HT1080 (cell line): Measurements from ENCODE around the gene NEURL2. TPM values are rescaled to one million over a fixed set of nuclear protein-coding genes. Genes with fewer than 3 reads are reported as not detected.

Source experiments
- DNase-seq: peaks from one replicate; pipeline ENCODE4 v3.0.0-alpha.2; 2015; ENCODE audit warnings: low read depth
- total RNA-seq: library from RNA; depleted of rRNA; stranded (reverse); fragments of >200 nt; shearing (Covaris generic); gene quantifications from 2 replicates; pipeline ENCODE4 v1.2.3, GENCODE V29; 2014

Gene NEURL2
- total RNA-seq, 1 experiment from 2014 or later = 1.3 TPM

DNA sequence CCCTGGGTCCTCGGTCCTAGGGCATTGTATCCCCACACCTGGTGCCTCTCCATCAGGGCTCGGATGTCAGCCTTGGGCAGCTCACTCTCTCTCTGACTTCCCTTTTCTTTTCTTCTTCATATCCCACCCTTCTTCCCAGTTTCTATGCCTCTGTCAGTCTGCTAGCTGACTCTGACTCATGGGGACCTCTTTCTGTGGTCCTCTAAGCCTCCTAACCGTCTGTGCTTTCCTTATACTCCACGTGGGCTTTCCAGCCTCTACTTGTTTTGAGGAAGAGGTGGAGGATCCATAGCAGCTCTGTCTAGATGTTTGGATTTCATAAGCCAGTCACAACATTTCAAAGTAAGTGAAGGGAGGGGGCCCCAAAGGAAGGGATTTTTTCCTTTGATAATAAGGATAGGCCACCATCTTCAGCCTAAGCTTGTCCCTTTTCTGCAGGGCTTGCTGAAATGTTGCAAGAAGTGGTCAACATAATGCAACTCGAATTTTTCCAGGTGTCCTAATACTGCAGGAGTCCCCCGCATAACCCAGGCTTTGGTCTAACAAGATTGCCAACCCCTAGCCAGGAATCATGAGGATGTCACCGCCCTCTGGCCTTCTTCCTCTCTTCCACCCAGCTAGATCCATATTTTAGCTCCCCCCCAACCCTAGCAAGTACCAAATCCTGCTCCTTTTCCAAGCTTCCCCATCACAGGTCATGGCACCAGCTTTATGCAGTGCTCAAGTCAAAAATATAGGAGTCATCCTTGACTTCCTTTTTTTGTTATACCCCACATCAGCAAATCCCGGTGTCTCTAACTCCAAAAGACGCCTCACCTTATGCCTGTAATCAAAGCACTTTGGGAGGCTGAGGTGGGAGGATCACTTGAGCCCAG is 29.7 kb upstream of the NEURL2 start:
- DNase-seq = no peak

DNA sequence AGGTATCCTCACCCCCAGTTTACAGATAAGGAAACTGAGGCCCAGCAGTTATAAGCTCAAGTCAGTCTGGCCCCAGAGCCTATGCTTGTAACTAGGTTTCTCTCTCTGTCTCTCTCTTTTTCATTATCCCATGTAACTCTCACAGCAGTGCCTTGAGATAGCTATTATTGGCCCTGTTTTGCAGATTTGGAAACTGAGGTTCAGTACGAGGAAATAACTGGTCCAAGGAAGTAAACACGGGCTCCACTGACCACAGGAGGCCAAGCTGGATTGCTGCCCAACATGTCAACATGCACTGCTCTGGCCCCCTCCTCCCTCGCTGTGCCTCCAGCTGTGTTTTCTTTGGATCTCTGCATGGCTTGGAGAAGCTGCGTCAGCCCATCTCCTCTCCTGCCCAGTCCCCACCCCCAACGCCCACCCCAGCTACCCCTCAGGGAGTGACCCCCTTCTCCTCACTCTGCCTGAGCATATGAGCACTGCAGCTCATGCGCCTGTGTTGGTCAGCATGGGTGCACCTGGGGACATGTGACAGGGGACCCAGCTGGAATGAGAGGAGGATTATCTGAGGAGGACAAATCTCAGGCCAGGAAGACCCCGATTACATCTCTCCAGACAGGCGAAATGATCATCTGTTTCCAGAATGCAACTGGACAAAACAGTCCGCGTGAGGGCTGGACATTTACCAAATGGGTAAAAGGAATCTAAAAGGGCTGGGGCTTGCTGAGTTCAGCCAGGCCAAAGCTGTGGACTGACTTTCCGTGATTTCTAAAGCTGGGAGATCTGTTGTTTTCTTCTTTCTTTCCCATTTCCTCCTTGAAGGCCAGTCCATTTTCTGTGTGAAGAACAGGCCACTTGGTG is 28.8 kb upstream of the NEURL2 start:
- no peak for DNase-seq

DNA sequence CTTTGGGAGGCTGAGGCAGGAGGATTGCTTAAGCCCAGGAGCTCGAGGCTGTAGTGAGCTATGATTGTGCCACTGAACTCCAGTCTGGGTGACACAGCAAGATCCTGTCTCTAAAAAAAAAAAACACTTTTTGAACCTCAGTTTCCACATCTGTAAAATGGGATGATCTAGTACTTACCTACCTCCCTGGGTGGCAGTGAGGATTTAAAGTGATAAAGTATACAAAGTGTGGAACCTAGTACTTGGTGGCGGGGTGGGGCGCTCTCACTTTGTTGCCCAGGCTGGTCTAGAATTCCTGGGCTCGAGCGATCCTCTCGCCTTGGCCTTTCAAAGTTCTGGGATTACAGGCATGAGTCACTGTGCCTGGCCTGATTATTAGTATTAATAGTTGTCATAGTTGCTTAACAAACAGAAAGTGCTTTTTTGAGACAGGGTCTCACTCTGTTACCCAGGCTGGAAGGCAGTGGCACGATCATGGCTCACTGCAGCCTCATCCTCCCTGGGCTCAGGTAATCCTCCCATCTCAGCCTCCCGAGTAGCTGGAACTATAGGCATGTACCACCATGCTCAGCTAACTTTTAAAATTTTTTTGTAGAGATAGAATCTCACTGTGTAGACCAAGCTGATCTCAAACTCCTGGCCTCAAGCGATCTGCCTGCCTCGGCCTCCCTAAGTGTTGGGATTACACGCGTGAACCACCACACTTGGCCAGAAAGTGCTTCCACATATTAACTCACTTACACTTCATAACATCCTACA is 27.9 kb upstream of the NEURL2 start:
- DNase-seq = no peak

DNA sequence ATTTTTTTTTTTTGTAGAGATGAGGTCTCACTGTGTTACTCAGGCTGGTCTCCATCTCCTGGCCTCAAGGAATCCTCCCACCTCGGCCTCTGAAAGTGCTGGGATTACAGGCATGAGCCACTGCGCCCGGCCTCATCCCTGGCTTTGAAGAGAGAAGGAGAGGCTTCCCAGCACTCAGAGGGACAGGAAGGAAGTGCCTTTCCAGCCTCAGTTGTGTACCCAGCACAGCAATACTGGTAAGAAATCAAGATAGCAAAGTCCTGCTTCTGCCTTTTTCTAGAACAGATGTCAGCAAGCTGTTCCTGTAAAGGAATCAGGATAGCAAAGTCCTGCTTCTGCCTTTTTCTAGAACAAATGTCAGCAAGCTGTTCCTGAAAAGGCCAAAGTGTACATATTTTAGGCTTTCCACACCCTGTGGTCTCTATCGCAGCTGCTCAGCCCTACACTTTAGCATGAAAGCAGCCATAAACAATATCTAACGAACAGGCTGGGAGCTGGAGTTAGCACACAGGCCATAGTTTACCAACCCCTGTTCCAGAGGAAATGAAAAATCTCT is 27.3 kb upstream of the NEURL2 start:
- DNase-seq = no peak

DNA sequence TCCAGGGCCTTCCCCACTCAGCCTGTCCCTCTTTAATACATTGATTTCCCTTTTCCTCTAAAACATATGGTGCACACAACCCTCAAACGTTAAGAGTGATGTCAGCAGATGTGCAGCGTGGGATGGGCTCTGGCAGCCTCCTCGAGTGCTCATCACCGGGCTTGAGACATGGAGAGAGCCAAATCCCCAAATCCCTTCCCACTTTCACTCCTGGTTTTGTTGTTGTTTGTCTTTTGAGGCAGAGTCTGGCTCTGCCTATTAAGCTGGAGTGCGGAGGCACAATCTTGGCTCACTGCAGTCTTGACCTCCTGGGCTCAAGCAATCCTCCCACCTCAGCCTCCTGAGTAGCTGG is 26.8 kb upstream of the NEURL2 start:
- DNase-seq = no peak

DNA sequence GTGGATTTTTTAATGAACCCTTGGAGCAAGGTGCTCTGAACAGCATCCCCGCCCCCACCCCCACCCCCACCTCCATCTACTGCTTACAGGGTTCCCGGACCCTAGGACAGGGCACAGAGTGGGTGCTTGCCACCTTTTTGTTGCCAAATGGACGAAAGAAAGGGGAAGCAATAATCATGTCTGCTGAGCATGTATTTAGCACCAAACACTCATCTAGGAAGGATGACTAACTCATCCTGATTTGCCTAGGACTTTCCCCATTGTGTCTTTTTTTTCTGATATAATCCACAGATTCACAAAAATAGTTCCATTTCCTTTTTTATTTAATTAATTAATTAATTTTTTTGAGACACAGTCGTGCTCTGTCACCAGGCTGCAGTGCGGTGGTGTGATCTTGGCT is 22.1 kb upstream of the NEURL2 start:
- DNase-seq = no peak

DNA sequence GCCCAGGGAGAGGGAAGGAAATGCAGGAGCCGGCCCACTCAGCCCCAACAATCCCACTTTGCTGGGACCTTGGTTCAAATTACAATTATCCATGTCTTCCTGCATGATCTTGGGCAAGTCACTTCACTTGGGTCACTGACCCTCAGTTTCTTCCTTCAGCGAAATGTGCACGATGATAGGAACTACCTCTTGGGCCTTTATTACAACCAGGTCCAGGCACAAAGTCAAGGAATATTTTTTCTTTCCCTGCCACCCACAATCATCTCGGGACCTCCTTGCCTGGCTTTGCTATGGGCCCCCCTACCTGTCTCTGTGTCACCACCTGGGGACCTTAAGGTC is 21.3 kb upstream of the NEURL2 start:
- DNase-seq = no peak

DNA sequence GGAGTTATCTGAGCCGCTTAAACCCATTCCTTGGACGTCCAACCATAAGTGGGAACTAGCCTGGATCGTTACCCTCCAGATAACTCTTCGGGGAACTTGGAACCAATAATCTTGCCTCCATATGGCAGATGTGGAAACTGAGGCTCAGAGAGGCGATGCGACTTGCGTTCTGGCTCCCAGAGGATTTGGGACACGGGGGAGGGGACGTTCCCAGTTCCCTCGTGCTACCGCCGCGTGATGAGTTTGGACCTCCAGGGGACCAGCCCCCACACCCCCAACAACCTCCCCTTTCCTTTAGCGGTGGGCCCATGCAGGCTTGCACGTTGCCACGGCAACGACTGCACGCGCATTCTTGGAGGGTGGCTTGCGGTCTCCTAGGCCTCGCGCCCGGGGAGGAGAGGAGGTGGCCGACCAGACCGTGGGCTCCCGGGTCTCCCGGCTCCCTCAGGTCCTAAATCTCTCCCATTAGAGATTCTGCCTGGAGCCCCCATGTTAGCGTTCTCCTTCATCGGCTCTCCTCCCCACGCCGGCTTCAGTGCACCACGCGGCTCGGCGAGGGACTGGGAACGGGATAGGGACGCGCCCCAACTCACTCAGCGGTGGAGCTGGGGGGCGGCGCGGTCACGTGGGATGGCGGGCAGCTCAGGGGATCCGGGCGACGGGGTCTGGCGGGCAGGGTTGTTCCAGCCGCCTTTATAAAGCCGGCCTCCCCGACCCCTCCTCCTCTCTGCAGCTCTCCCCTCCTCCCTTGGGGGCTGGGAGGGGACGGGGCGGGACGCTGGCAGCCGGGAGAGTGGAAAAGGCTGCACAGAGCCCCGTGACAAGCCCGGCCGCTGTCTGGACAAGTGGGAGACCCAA is 20.7 kb upstream of the NEURL2 start, which contains the start of gene PLTP:
PLTP (minus strand) TSS at position 670 of the 858 bp plus-strand sequence. CDS start 703 bp downstream, outside the sequence.
- no peak for DNase-seq

DNA sequence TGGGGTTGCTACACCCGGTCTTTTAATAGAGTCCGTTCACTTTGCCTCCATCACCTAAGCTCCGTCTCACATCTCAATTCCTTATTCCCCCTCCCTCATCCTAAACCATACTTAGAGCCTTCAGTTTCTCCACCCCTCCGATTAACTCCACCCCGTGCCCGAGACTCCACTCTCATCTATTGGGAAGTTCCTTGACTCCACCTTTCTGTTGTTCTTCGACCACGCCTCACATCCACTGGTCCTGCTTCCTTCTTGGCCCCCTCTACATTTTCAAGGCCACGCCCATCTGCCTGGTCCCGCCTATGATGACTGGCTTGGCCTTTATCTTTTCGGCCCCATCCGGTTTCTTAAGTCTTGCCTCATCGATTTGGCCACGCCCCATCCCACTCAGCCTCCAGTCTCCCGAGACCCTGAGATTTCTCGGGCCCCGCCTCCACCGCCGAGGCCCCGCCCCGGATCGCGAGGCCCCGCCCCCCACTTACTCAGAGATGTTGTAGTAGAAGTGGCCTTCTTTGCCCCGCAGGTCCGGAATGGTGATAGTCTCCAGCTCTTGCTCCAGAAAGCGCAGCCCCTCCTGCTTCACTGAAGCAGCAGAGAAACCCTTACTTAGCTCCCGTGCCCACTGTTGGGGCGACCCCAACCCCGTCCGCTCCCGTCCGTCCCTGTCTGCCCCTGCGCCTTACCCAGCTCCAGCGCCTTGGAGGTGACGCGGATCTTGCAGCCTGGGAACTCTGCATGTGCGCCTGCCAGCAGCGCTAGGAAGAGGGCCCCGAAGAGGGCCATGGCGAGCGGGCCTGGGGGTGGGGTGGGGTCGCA is 19.9 kb upstream of the NEURL2 start:
- peak; percentile 85 for DNase-seq

DNA sequence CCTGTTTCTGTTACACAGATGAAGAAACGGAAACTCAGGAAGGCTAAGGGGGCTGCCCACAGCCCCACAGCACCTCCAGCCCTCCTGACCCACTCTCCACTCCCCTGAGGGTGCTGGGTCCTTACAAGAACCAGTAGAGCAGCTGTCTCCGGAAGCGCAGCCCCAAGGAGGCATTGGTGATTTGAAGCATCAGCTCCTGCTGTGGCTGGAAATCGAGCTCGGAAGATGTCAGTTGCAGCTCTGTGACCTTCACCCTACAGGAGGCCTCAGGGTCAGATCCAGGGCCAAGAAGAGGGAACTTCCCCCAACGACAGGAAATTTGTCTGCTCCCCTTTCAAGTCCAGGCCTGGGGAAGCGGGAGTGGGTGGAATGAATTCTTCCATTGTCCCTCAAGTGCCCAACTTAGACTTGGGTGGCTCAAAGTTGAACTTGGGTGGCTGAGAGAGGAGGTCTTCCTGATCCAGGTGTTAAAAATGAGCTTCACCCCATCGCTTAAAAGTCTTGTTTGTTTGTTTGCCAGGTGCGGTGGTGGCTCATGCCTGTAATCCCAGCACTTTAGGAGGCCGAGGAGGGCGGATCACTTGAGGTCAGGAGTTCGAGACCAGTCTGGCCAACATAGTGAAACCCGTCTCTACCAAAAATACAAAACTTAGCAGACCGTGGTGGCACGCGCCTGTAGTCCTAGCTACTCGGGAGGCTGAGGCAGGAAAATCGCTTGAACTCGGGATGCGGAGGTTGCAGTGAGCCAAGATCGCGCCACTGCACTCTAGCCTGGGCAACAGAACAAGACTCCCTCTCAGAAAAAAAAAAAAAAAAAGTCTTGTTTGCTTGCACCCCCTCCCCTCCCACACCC is 19.0 kb upstream of the NEURL2 start:
- DNase-seq = no peak

DNA sequence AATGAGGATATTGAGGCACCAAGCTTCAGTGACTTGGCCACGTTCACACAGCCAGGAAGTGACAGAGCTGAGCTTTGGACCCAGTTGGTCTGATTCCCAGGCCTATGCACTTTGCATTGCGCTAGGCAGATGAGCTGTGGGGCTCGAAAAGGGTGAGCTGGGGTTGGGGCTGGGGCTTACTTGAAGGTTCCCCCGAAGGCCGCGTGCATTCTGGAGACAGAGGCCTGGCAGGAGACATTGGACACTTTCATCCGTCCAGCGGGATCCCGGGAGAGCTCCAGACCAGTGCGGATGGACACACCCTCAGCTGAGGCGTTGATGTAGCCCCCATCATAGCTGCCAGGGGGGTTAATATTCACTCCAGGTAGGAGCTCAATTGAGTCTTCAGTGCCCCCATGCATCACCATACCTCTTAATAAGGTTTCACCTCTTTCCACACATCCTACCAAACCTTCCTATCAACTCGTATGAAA is 18.4 kb upstream of the NEURL2 start:
- no peak for DNase-seq

DNA sequence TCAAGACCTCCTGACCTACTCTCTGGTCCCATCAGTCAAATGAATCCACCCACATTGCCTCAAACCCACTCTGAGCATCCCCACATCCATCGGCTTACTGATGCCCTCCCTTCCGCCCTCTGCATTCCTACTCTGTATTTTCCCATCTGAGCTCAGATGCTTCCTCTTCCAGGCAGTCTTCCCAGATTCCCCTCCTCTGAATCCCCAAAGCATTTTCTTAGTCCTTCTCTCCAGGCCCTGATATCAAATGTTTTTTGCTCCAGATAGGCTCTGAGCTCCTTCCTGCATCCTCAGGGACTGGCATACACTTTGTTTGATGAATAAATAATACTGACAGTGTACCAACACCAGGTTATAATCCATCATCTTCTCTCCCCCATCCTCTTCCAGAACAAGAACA is 17.1 kb upstream of the NEURL2 start:
- no peak for DNase-seq

DNA sequence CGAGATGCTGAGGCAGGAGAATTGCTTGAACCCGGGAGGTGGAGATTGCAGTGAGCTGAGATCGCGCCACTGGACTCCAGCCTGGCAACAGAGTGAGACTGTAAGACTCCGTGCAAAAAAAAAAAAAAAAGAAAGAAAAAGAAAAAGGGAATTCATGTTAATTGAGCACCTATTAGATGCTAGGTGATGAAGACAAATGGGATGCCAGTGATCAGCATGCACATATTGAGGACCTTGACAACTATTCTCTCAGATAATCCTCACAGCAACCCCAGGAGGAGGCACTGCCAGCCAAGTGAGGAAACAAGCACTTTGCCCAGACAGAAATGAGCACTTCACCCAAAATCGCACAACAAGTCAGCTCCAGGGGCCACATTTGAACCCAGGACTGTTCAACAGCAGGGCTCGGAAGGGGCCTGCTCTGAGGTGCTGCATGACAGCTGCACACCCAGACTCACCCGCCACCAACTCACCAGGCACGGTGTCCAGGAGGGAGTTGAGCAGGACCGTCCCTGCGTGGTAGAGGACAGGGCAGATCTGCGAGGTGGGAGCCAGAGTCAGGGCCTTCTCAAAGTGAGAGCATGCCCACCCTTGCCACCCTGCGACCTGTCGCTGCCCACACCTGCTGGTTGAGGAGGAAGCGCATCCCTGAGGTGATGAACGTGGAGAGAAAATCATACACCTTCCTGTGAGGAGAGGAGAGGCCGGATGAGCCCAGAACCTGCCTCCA is 16.4 kb upstream of the NEURL2 start:
- no peak for DNase-seq

DNA sequence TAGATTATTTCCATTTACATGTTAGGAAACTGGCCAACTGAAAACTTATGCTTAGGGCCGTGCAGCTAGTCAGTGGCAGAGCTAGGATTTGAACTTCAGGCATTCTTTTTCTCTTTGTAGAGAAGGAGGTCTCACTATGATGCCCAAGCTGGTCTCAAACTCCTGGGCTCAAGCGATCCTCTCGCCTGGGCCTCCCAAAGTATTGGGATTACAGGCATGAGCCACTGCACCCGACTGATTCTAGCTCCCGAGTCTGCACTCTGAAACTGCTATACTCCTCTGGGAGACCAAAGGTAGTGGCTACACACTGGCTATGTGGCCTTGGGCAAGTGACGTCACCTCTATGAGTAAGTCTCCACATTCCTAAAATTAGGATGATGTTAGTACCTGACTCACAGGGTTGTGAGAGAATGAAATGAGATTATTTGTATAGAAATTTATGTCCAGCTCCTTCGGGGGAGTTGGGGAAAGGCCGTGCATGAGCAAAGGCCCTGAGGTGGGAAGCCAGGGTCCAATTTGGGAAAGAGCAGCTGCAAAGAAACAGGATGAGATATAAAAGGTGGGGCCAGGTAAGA is 14.6 kb upstream of the NEURL2 start:
- DNase-seq = peak; percentile 79

DNA sequence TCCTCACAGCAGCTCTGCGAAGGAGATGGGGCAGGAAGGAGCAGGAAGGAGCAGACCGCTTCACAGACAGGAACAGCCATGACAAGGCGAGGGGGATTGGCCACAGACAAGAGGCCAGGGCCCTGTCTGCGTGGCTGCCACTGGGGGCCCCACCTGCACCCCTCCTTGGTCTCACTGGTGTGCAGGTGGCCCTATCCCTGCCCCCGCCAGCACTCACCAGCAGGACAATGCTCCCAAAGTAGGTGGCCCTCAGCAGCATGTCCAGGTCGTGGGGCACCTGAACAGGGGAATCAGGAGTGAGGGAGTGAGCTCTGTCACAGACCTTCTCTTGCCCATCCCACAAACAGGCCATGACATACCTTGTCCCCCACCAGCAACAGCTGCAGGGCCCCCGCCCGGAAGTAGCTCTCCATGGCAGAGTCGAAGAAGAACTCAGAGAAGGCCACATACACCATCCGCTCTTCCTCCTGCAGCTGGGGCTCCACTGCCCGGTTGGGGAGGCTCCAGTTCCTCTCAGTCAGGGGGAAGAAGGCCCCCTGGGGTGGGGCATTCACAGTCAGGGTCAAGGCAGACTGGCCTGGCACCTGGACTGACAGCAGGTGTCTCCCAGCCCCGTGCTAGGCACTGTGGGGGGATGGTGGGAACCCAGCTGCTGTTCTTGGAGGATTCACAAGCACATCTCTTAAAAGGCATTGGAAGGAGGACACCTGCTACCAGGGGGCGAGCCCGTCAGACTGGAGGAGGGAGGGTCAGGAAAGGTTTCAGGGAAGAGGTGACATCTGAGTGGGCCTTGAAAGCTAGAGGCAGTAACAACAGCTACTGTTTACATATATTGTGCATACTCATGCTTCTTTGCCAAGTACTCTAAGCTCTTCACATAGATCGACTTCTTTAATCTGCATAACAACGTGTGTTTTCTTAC is 13.8 kb upstream of the NEURL2 start:
- no peak for DNase-seq

DNA sequence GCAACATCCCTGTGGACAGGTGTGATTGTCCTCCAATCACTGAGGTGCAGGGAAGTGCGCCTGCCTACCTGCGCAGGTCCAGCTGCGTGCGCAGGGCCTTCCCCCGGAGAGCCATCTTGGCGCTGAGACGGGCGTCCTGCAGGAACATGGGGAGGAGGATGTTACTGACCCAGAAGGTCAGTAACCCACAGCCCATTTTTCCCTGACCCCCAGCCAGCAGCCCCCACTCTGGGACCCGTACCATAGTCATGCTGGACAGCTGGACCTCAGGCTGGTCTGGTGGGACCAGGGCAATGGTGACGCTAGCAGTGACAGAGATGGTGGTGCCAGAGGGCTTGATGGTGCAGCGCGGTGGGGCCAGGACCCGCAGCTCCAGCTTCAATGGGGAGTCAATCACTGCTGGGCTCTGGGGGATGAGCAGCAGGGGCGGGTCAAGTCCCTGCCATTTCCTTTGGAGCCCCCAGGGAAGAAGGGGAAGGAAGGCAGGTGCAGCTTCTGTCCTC is 11.2 kb upstream of the NEURL2 start:
- DNase-seq = no peak
